Measurements from ENCODE around the gene DAP. TPM values are rescaled to one million over a fixed set of nuclear protein-coding genes. Genes with fewer than 3 reads are reported as not detected.

Gene DAP
- total RNA-seq, 1 donor from 2014 or later, result 74.4 TPM

DNA sequence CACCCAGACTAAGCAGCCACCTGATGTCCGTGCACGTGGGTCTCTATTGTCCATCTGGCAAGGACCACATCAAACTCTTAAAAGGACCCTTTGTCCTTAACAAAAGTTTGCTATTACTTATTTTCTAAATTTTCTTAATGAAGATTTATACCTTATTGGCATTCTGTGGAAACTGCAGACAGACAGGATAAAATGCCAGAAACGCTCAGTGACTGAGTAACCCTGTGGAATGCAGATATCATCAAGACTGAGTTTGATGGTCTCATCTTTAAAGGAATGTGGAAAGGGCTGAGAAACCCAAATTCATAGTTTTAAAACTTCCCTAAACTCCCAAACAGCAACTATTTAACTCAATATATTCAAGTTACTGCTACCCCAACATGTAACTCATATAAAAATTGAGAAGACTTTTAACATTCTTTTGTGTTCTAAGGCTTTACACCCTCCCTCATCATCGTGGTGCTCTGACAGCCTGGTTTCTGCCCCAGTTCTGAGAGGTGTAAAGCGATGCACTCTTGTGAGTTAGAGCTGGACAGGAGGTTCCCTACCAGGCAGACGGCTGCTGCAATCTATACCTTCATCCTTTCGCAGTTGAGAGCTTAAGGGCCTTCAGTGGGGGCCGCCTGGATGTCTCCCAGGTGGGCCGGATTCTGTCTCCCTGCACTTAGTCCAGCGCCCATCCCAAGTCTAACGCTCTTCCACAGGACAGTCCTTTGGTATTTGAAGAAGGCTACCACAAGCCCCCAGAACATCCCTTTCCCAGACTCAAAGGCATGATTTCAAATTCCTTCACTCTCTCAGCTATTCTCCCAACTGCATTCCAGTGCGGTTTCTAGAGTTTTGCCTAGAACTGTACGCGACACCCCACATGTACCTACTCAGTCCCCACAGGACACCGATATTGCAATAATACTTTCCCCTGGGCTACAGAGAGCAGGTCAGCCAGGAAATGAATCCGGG, 68.9 kb downstream of the DAP start:
- Histone ChIP-seq H3K27ac (no peak overlapping the region), H3K4me1 (peaks cover 12% of the 10 kb centered on the region), H3K27me3 (no peaks in the 10 kb centered on the region), H3K9me3 (no peaks in the 10 kb centered on the region), H3K4me3 (no peak overlapping the region), H3K36me3 (no peaks in the 10 kb centered on the region)
- TF ChIP-seq, protein P1, sequence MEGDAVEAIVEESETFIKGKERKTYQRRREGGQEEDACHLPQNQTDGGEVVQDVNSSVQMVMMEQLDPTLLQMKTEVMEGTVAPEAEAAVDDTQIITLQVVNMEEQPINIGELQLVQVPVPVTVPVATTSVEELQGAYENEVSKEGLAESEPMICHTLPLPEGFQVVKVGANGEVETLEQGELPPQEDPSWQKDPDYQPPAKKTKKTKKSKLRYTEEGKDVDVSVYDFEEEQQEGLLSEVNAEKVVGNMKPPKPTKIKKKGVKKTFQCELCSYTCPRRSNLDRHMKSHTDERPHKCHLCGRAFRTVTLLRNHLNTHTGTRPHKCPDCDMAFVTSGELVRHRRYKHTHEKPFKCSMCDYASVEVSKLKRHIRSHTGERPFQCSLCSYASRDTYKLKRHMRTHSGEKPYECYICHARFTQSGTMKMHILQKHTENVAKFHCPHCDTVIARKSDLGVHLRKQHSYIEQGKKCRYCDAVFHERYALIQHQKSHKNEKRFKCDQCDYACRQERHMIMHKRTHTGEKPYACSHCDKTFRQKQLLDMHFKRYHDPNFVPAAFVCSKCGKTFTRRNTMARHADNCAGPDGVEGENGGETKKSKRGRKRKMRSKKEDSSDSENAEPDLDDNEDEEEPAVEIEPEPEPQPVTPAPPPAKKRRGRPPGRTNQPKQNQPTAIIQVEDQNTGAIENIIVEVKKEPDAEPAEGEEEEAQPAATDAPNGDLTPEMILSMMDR (IDR thresholded peaks at IDR 0.05), result no peak
- TF ChIP-seq POLR2AphosphoS5 (IDR thresholded peaks at IDR 0.05; ENCODE audit: insufficient read depth in 1 of 2, low read depth in 1 of 2) (no peak), POLR2A (IDR thresholded peaks at IDR 0.05) (no peak)
- DNase-seq (ENCODE audit: extremely low spot score in 2 of 2), result no peak
- intact Hi-C loops (cut with DNase I), result no loop called here

GRCh38 chr5:10690460-10691440, 70.3 kb downstream of the DAP start:
- H3K27ac ChIP-seq, result no peak overlapping the region
- H3K27me3 ChIP-seq, result no peaks in the 10 kb centered on the region
- no peaks in the 10 kb centered on the region for H3K9me3 ChIP-seq
- peaks cover 8% of the 10 kb centered on the region for H3K4me1 ChIP-seq
- no peak for DNase-seq (ENCODE audit: extremely low spot score in 2 of 2)
- no peaks in the 10 kb centered on the region for H3K36me3 ChIP-seq
- no peak overlapping the region for H3K4me3 ChIP-seq
- TF ChIP-seq, protein P1 (IDR thresholded peaks at IDR 0.05), result no peak
- TF ChIP-seq POLR2A (IDR thresholded peaks at IDR 0.05) (no peak), POLR2AphosphoS5 (IDR thresholded peaks at IDR 0.05; ENCODE audit: insufficient read depth in 1 of 2, low read depth in 1 of 2) (no peak)
- intact Hi-C loops (cut with DNase I), result no loop called here

GRCh38 chr5:10689391-10690081, 71.5 kb downstream of the DAP start:
- intact Hi-C loops (cut with DNase I), result no loop called here
- Histone ChIP-seq H3K27ac (no peak overlapping the region), H3K36me3 (no peaks in the 10 kb centered on the region), H3K9me3 (no peaks in the 10 kb centered on the region), H3K27me3 (no peaks in the 10 kb centered on the region), H3K4me3 (no peak overlapping the region), H3K4me1 (no peaks in the 10 kb centered on the region)
- TF ChIP-seq POLR2A (IDR thresholded peaks at IDR 0.05) (no peak), POLR2AphosphoS5 (IDR thresholded peaks at IDR 0.05; ENCODE audit: insufficient read depth in 1 of 2, low read depth in 1 of 2) (no peak)
- TF ChIP-seq, protein P1 (IDR thresholded peaks at IDR 0.05), result no peak
- no peak for DNase-seq (ENCODE audit: extremely low spot score in 2 of 2)

- TF ChIP-seq, protein P1 (IDR thresholded peaks at IDR 0.05), result no peak
- TF ChIP-seq POLR2AphosphoS5 (IDR thresholded peaks at IDR 0.05; ENCODE audit: insufficient read depth in 1 of 2, low read depth in 1 of 2), result no peak
- TF ChIP-seq POLR2A (IDR thresholded peaks at IDR 0.05), result no peak
- intact Hi-C loops (cut with DNase I), result no loop called here
- no peaks in the 10 kb centered on the region for H3K9me3 ChIP-seq
- H3K27ac ChIP-seq, result no peak overlapping the region
- DNase-seq (ENCODE audit: extremely low spot score in 2 of 2), result no peak
- no peaks in the 10 kb centered on the region for H3K36me3 ChIP-seq
- no peaks in the 10 kb centered on the region for H3K4me1 ChIP-seq
- H3K4me3 ChIP-seq, result no peak overlapping the region
- H3K27me3 ChIP-seq, result no peaks in the 10 kb centered on the region
Observed at GRCh38 chr5:10688651-10689171, 72.3 kb downstream of the DAP start.
